Midbrain (tissue), 1 donor: ENCODE data around the gene RPL37.
"Not testable (repeated sequence)": the region's sequence is repeated elsewhere in the genome, so short reads cannot be mapped to it uniquely, and the experiment has no call there.

Experiments
- DNase-seq: peaks from one replicate; lab custom pipeline; 2025; lab: John Stamatoyannopoulos, UW

Gene RPL37

GRCh38 chr5:40833712-40834229 is 1.3 kb downstream of the RPL37 start:
- no peak for DNase-seq

DNA sequence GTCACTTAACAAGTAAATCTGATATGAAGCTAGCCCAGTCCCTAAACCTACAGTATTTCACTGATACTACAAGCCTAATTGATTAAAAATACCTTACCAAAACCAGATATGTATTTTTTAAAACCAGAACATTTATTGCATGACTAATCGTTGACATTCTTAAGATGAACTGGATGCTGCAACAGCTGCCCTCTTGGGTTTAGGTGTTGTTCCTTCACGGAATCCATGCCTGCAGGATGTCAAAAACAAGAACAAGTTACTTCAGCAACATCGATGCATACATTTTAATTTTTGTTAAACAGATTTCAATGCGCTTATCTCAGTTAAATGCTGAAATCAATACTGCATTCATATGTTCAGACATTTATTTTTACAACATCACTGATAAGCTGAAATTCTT is 2.7 kb downstream of the RPL37 start:
- no peak for DNase-seq

DNA sequence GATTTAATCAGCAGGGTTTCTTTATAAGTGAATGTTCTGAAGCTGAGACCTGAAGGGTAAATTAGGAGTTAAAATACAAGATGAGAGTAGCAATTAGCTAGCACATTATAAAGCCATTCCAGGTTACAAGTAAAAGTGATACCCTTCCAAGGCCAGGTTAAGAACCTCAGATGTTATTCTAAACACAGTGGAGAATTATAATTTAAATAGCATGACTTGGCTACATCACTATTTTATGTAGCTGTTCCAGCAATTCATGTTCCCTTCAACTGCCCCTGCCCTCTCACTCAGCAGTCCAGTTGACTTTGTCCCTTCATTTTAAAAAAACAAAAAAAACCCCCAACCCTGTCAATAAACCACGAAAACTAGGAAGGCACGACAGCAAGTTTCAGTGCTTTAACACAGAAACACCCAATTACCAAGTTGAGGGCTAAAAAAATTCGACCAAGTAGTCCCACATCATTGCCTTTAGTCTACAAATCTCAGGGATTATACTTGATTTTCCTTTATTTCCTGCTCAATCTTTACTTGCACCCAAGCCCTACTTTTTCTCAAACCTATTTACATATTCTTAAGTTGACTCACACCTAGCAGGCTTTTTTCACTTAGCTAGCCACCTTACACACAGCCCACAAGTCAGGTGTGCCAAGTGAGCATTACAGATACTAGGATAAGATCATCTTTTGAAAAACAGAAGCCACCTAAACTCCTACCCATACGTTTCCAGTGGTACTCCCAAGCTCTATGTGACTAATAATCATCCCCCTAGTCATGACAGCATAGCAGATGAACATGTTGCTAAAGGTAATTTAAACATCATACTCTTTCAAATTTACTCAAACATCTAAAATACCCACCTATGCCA is 3.4 kb downstream of the RPL37 start:
- DNase-seq = no peak

DNA sequence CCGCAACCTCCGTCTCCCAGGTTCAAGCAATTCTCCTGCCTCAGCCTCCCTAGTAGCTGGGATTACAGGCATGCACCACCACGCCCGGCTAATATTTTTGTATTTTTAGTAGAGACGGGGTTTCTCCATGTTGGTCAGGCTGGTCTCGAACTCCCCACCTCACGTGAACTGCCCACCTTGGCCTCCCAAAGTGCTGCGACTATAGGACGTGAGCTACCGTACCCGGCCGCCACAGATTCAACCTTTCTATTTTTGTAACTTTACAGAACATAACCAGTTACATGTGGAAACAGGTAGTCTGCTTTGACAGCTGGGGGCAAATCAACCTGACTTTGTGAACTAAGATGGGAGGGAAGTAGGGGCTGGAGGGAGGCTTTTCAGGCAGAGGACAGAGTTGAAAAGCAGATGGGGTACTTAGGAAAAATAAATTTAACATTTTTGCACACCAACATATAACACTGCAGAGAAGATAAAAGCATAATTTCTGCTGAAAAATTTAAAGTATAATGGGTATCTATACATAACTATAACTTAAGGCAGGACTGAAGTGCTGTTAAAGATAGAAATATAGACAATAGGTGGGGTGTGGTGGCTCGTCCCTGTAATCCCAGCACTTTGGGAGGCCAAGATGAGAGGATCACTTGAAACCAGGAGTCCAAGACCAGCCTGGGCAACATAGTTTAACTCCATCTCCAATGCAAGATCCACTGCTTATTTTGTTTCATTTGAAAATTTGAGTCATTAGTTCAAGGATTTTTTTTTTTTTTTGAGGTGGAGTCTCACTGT is 5.1 kb downstream of the RPL37 start:
- DNase-seq = no peak

- DNase-seq = no peak
Measured at GRCh38 chr5:40828690-40829661, 6.0 kb downstream of the RPL37 start.

- no peak for DNase-seq
Measured at GRCh38 chr5:40828021-40828631, 6.9 kb downstream of the RPL37 start.

DNA sequence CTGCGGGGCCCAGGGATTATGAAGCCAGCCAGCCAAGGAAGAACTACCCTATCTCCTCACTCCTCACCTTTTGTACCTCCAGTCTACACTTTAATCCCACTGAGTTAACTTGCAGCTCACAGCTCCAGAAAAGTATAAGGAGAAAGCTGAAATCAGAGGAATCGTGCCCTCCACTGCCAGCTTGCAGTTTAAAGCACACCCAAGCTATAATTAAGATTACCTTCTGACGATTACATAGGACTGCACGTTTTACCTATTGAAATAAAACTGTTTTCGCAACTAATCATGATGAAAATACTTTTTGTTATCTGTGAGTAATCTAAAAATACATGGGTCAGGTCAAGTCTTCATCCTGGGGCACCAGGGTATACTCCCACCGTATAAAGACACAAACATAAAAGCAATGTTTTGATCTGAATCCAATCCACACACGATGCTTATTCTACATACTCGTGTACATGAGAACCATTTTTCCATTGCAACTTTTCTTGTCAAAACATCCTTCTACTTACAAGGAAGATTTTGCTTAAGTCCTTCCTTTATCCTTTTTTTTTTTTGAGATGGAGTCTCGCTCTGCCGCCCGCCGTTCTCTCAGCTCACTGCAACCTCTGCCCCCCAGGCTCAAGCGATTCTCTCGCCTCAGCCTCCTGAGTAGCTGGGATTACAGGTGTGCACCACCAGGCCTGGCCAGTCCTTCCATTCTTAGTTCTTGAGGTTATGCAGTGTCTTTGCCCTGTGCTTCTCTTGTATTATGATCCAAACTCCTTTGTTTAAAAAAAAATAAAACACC is 7.6 kb downstream of the RPL37 start:
- no peak for DNase-seq

GRCh38 chr5:40826489-40827187 is 8.4 kb downstream of the RPL37 start:
- DNase-seq = no peak

- not testable (repeated sequence) for DNase-seq
Measured at GRCh38 chr5:40825461-40826043, 9.5 kb downstream of the RPL37 start.

DNA sequence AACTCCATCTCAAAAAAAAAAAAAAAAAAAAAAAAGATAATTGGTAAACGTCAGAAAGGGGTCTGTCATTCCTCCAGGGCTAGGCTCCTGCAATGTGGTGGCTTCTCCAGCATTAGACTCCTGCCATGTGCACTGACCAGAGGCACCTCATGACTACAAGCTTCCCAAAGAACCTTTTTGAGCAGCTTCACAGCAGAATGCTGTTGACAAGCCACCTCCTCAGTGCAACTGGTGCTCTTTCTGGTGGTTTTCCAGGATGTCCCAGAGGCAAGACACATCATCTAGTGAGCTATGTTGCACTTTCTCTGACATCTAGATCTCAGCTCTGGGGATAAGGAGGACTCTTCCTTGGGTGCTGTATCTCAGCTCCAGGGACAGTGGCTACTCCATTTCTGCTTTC is 11.6 kb downstream of the RPL37 start:
- DNase-seq = no peak

DNA sequence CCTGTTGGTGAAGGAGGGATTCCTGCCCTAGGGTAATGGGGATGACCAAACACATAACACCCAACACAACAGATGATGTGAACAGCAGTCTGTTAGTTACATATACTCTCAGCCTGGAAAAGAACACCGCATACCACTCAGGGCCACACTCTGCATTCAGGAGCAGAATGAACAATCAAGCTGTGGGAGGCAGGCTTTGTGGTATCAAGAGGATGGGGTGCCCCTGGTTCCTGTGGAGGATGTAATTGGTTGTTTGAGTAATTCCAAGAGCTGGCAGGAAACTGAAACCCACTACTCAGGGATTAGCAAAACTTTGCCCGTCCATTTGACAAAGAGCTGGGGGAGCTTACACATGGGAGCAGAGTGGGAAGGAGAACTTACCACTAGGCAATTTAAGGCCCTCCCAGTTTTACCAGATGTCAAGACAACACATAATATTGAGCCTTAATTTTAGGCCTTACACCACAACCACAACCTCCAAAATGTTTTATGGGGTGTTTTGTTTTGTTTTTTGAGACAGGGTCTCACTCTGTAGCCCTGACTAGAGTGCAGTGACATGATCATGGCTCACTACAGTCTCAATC is 21.2 kb downstream of the RPL37 start:
- no peak for DNase-seq

DNA sequence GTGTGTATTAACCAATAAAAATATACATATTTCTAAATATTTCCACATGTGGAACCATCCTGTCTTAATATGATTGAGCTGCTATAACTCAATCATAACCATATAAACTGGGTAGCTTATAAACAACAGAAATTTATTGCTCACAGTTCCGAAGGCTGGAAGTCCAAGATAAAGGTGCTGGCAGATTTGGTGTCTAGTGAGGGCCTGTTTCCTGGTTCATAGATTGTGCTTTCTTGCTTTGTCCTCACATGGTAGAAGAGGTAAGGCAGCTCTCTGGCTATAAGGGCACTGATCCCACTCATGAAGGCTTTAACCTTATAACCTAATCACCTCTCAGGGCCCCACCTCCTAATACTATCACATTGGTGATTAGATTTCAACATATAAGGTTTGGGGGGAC is 22.9 kb downstream of the RPL37 start:
- no peak for DNase-seq

- DNase-seq = no peak
Measured at GRCh38 chr5:40801771-40802562, 33.1 kb downstream of the RPL37 start.

DNA sequence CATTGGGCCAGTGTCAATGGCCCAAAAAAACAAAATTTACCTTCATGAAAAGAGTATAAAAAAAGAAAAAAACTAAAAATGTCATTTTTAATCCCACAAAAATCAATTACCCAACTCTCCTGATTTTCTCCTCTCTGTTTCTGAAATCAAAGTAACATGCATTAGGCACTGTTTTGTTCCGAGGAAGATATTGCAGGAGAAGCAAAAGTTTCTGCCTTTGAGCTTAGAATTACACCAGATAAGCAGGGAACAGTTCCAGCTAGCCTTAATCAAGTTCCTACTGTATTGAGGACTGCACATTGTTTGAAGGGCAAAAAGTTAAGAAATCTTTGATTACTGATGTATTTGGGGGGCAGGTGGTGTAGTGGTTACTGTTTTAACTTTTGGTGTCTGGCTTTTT is 35.8 kb downstream of the RPL37 start:
- DNase-seq = no peak

- no peak for DNase-seq
Measured at GRCh38 chr5:40798801-40799210, 36.2 kb downstream of the RPL37 start.

DNA sequence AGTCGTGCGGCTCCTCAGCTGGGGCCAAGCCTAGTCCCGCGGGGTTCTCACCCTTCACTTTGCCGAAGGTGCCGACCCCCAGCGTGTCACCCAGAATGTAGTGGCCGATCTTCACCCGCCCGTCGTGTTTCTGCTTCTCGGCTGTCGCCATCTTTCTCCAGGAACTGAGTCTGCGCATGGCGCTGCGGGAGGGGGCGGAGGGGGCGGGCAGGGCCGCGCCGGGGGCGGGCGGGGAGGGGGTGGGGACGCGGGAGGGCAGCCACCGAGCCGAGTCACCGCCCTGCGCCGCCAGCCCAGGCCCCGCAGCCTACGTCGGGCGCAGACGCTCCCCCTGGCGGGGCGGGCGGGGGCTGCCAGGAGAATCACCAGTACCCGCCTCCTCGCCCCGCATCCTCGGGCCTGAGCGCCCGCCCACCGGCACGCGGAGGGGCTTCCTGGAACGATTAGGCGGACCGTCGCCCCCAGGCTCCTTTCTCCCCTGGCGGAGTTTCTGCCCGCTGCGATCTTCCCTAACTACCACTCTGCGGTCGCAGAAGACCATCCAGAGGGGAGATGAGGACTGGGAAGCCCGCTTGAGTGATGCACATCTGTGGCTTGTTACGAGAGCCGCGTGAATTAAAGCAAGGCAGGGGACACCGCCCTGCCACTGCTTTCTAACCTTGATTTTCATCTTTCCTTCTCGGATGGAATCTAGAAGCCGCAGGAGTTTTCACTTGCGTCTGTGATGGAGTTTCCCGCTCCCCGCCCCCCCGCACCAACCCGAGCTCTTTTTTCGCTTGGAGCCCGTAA is 36.8 kb downstream of the RPL37 start, which contains the start of gene PRKAA1:
Gene PRKAA1 (minus strand): TSS at position 363 of the 789 bp plus-strand sequence. CDS start 185 bp downstream, at position 178.
- DNase-seq = peak; percentile 93

DNA sequence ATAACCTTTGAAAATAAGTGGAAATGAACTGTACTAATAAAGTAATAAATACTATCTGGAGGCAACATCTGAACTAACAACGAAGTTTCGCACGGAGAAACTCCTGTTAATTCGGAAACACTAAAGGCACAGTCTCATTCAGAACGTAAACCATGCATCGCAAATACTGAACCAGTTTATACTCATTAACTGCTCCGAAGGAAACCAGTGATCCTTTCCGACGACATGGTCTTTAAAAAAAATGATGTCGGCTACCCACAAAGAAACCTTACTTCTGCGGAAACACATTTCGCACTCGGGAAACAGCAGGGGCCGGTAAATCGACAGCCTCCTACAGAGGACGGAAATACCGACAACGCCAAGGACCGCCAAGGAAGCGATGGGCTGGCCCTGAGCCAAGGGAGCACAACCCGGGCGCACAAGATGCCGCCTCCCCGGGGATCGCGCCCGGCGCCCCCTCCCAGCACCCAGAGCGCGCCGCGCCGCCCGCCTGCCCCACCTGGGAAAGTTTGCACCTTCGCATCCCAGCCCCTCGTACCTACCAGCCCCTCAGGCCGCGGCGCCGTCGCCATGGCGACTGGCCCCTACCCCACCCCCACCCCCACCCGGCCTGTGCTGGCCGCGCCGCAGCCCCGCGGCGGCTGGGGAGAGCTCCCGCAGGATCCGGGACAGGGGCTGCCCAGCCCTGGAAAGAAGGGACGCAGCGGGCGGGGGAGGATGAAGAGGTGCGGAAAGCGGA is 37.6 kb downstream of the RPL37 start:
- DNase-seq = peak; percentile 29
